ENCODE data around the gene TSC22D2. TPM values are rescaled to one million over a fixed set of nuclear protein-coding genes. Genes with fewer than 3 reads are reported as not detected.

The TSC22D2 gene
- total RNA-seq, 4 donors from 2014 or later: 14.4 to 35.1 (median 21.2) TPM

DNA sequence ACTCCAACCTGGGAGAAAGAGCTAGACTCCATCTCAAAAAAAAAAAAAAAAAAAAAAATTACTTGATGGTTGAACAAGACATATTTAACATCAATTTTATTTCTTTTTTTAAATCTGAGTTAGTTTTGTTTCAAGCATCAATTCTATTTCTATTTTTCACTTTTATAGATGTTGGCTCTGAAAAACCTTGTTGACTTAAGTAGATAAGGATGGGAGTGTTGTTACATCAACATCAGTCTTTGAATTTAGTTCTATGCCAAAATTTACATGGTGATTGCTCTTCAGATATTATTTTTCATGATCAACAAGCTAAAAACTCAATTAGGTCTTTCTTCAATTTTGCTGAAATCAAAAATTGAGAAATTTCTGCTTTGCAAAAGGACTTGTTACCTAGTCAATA is 71.3 kb downstream of the TSC22D2 start:
- TF ChIP-seq CTCF (IDR thresholded peaks at IDR 0.05) (no peak), POLR2A (IDR thresholded peaks at IDR 0.05) (no peak)
- Histone ChIP-seq H3K9me3 (no peaks in the 10 kb centered on the region), H3K4me3 (replicated peaks in 1 of 3) (no peak overlapping the region), H3K4me1 (no peaks in the 10 kb centered on the region), H3K27me3 (no peaks in the 10 kb centered on the region), H3K27ac (no peak overlapping the region), H3K36me3 (no peaks in the 10 kb centered on the region)
- no peak for DNase-seq
- intact Hi-C loops (cut with DNase I): no loop called here

GRCh38 chr3:150480877-150481276 is 72.8 kb downstream of the TSC22D2 start:
- DNase-seq: no peak
- Histone ChIP-seq H3K36me3 (no peaks in the 10 kb centered on the region), H3K9me3 (no peaks in the 10 kb centered on the region), H3K27ac (no peak overlapping the region), H3K4me3 (replicated peaks in 1 of 3) (no peak overlapping the region), H3K27me3 (no peaks in the 10 kb centered on the region), H3K4me1 (no peaks in the 10 kb centered on the region)
- TF ChIP-seq POLR2A (IDR thresholded peaks at IDR 0.05) (no peak), CTCF (IDR thresholded peaks at IDR 0.05) (no peak)
- intact Hi-C loops (cut with DNase I): no loop called here

DNA sequence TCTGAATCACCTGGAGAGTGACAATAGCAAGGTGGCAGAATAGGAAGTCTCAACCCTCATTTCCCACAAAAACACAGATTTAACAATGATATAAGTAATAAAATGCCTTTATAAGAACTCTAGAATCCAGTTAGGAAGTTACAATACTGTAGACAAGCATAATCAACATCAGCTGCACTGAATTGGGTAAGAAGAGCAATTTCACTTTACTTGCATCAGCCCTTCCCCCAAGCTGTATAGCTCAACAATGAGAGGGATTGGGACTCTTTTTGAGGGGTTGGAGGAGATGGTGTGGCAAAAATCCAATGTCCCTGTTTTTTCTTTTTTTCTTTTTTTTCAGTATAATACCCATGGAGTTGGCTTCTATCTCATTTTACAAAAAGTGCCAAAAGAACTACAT is 75.1 kb downstream of the TSC22D2 start:
- Histone ChIP-seq H3K4me1 (no peaks in the 10 kb centered on the region), H3K27ac (no peak overlapping the region), H3K27me3 (no peaks in the 10 kb centered on the region), H3K9me3 (no peaks in the 10 kb centered on the region), H3K36me3 (no peaks in the 10 kb centered on the region), H3K4me3 (replicated peaks in 1 of 3) (no peak overlapping the region)
- TF ChIP-seq CTCF (IDR thresholded peaks at IDR 0.05): no peak
- intact Hi-C loops (cut with DNase I): no loop called here
- no peak for DNase-seq

DNA sequence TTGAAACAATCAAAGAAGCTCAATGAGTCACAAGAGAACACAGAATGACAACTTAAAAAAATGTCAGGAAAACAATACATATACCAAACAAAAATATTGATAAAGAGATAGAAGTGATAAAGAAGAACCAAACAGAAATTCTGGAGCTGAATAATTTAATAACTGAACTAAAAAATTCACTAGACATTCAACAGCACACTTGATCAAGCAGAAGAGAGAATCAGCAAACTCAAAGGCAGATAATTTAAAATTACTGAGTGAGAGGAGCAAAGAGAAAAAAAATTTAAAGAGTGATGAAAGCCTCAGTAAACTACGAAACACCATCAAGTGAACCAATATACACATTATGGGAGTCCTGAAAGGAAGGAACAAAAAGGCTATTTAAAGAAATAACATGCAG is 76.3 kb downstream of the TSC22D2 start:
- Histone ChIP-seq H3K4me1 (no peaks in the 10 kb centered on the region), H3K4me3 (replicated peaks in 1 of 3) (no peak overlapping the region), H3K9me3 (no peaks in the 10 kb centered on the region), H3K27me3 (no peaks in the 10 kb centered on the region), H3K36me3 (no peaks in the 10 kb centered on the region), H3K27ac (no peak overlapping the region)
- no peak for DNase-seq
- TF ChIP-seq POLR2A (IDR thresholded peaks at IDR 0.05): no peak
- TF ChIP-seq CTCF (IDR thresholded peaks at IDR 0.05): no peak
- intact Hi-C loops (cut with DNase I): no loop called here
- WGBS, 2 donors: 94 to 98% methylated on average over 1 of the region's 1 CpG

DNA sequence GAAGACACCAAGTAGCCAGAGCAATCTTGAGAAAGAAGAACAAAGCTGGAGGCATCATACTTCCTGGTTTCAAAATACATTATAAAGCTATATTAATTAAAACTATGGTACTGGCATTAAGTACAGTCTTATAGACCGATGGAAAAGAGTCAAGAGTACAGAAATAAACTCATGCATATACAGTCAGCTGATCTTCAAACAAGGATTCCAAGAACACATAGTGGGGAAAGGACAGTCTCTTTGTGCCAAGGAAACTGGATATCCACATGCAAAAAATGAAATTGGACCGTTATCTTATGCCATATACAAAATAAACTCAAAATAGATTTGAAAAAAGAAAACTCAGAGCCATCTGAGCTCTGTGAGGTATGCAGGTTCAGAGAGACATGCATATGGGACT is 80.8 kb downstream of the TSC22D2 start:
- Histone ChIP-seq H3K4me3 (replicated peaks in 1 of 3) (no peak overlapping the region), H3K27ac (no peak overlapping the region), H3K9me3 (no peaks in the 10 kb centered on the region), H3K4me1 (no peaks in the 10 kb centered on the region), H3K36me3 (no peaks in the 10 kb centered on the region), H3K27me3 (no peaks in the 10 kb centered on the region)
- 88 to 93% methylated on average over 2 of the region's 2 CpGs for WGBS, 2 donors
- DNase-seq: no peak
- intact Hi-C loops (cut with DNase I): no loop called here
- TF ChIP-seq CTCF (IDR thresholded peaks at IDR 0.05) (no peak), POLR2A (IDR thresholded peaks at IDR 0.05) (no peak)

Data from thyroid gland (tissue), 4 donors.